Measurements from ENCODE around the gene RBFOX1. TPM values are rescaled to one million over a fixed set of nuclear protein-coding genes. Genes with fewer than 3 reads are reported as not detected.

The RBFOX1 gene
- total RNA-seq, 2 experiments from 2014 or later: not detected

GRCh38 chr16:7369204-7369603 is 36.6 kb downstream of the RBFOX1 start:
- no peaks in the 10 kb centered on the region for H3K27me3 Mint-ChIP-seq
- H3K4me1 Mint-ChIP-seq: no peaks in the 10 kb centered on the region
- H3K27ac Mint-ChIP-seq: no peak overlapping the region
- H3K4me3 Mint-ChIP-seq: no peak overlapping the region
- H3K9me3 Mint-ChIP-seq: peaks cover 37% of the 10 kb centered on the region
- ChIA-PET POLR2A (no interaction called here), CTCF (no interaction called here)
- DNase-seq: no peak
- H3K36me3 Mint-ChIP-seq (ENCODE audit: low read depth): no peaks in the 10 kb centered on the region

- CTCF ChIA-PET: no interaction called here
- no peak for DNase-seq
- H3K4me3 Mint-ChIP-seq: no peak overlapping the region
- POLR2A ChIA-PET: no interaction called here
- H3K9me3 Mint-ChIP-seq: peaks cover 34% of the 10 kb centered on the region
- no peak overlapping the region for H3K27ac Mint-ChIP-seq
- no peaks in the 10 kb centered on the region for H3K36me3 Mint-ChIP-seq (ENCODE audit: low read depth)
- H3K4me1 Mint-ChIP-seq: no peaks in the 10 kb centered on the region
- no peaks in the 10 kb centered on the region for H3K27me3 Mint-ChIP-seq
These were observed 39.5 kb downstream of the RBFOX1 start for GRCh38 chr16:7372095-7372494.

GRCh38 chr16:7373776-7374175 is 41.1 kb downstream of the RBFOX1 start:
- no peaks in the 10 kb centered on the region for H3K36me3 Mint-ChIP-seq (ENCODE audit: low read depth)
- ChIA-PET POLR2A (no interaction called here), CTCF (no interaction called here)
- H3K4me1 Mint-ChIP-seq: no peaks in the 10 kb centered on the region
- peaks cover 35% of the 10 kb centered on the region for H3K9me3 Mint-ChIP-seq
- H3K27me3 Mint-ChIP-seq: no peaks in the 10 kb centered on the region
- no peak for DNase-seq
- no peak overlapping the region for H3K27ac Mint-ChIP-seq
- H3K4me3 Mint-ChIP-seq: no peak overlapping the region

GRCh38 chr16:7374614-7375174 is 42.0 kb downstream of the RBFOX1 start:
- ChIA-PET CTCF (no interaction called here), POLR2A (no interaction called here)
- no peaks in the 10 kb centered on the region for H3K36me3 Mint-ChIP-seq (ENCODE audit: low read depth)
- no peak for DNase-seq
- H3K27ac Mint-ChIP-seq: no peak overlapping the region
- H3K27me3 Mint-ChIP-seq: no peaks in the 10 kb centered on the region
- H3K9me3 Mint-ChIP-seq: peaks cover 28% of the 10 kb centered on the region
- no peak overlapping the region for H3K4me3 Mint-ChIP-seq
- H3K4me1 Mint-ChIP-seq: no peaks in the 10 kb centered on the region

- Mint-ChIP-seq H3K27ac (no peak overlapping the region), H3K36me3 (ENCODE audit: low read depth) (no peaks in the 10 kb centered on the region), H3K9me3 (peaks cover 18% of the 10 kb centered on the region), H3K4me3 (no peak overlapping the region), H3K4me1 (no peaks in the 10 kb centered on the region), H3K27me3 (no peaks in the 10 kb centered on the region)
- ChIA-PET POLR2A (no interaction called here), CTCF (no interaction called here)
- no peak for DNase-seq
These were observed 43.6 kb downstream of the RBFOX1 start for GRCh38 chr16:7376227-7376626.

GRCh38 chr16:7377231-7377630 is 44.6 kb downstream of the RBFOX1 start:
- Mint-ChIP-seq H3K4me3 (no peak overlapping the region), H3K27me3 (no peaks in the 10 kb centered on the region), H3K4me1 (no peaks in the 10 kb centered on the region), H3K36me3 (ENCODE audit: low read depth) (no peaks in the 10 kb centered on the region), H3K9me3 (peaks cover 14% of the 10 kb centered on the region), H3K27ac (no peak overlapping the region)
- no peak for DNase-seq
- POLR2A ChIA-PET: no interaction called here
- CTCF ChIA-PET: no interaction called here

- Mint-ChIP-seq H3K27me3 (no peaks in the 10 kb centered on the region), H3K9me3 (peaks cover 14% of the 10 kb centered on the region), H3K4me3 (no peak overlapping the region), H3K36me3 (ENCODE audit: low read depth) (no peaks in the 10 kb centered on the region), H3K27ac (no peak overlapping the region), H3K4me1 (no peaks in the 10 kb centered on the region)
- POLR2A ChIA-PET: no interaction called here
- DNase-seq: no peak
- CTCF ChIA-PET: no interaction called here
These were observed 45.5 kb downstream of the RBFOX1 start for GRCh38 chr16:7378024-7378695.

GRCh38 chr16:7380441-7380840 is 47.8 kb downstream of the RBFOX1 start:
- Mint-ChIP-seq H3K27me3 (no peaks in the 10 kb centered on the region), H3K27ac (no peak overlapping the region), H3K36me3 (ENCODE audit: low read depth) (no peaks in the 10 kb centered on the region), H3K4me1 (no peaks in the 10 kb centered on the region), H3K4me3 (no peak overlapping the region), H3K9me3 (peaks cover 17% of the 10 kb centered on the region)
- ChIA-PET CTCF (no interaction called here), POLR2A (no interaction called here)
- DNase-seq: no peak

GRCh38 chr16:7380911-7381310 is 48.3 kb downstream of the RBFOX1 start:
- no peak for DNase-seq
- ChIA-PET CTCF (no interaction called here), POLR2A (no interaction called here)
- H3K4me1 Mint-ChIP-seq: no peaks in the 10 kb centered on the region
- H3K4me3 Mint-ChIP-seq: no peak overlapping the region
- no peaks in the 10 kb centered on the region for H3K27me3 Mint-ChIP-seq
- no peak overlapping the region for H3K27ac Mint-ChIP-seq
- H3K9me3 Mint-ChIP-seq: peaks cover 17% of the 10 kb centered on the region
- no peaks in the 10 kb centered on the region for H3K36me3 Mint-ChIP-seq (ENCODE audit: low read depth)

GRCh38 chr16:7381671-7382070 is 49.0 kb downstream of the RBFOX1 start:
- Mint-ChIP-seq H3K4me3 (no peak overlapping the region), H3K27me3 (no peaks in the 10 kb centered on the region), H3K36me3 (ENCODE audit: low read depth) (no peaks in the 10 kb centered on the region), H3K4me1 (no peaks in the 10 kb centered on the region), H3K9me3 (peaks cover 17% of the 10 kb centered on the region), H3K27ac (no peak overlapping the region)
- ChIA-PET POLR2A (no interaction called here), CTCF (no interaction called here)
- no peak for DNase-seq

- ChIA-PET CTCF (no interaction called here), POLR2A (no interaction called here)
- no peak overlapping the region for H3K27ac Mint-ChIP-seq
- H3K4me1 Mint-ChIP-seq: no peaks in the 10 kb centered on the region
- H3K36me3 Mint-ChIP-seq (ENCODE audit: low read depth): no peaks in the 10 kb centered on the region
- H3K9me3 Mint-ChIP-seq: peaks cover 19% of the 10 kb centered on the region
- H3K27me3 Mint-ChIP-seq: no peaks in the 10 kb centered on the region
- H3K4me3 Mint-ChIP-seq: no peak overlapping the region
- DNase-seq: no peak
These were observed 49.9 kb downstream of the RBFOX1 start for GRCh38 chr16:7382521-7382920.

- CTCF ChIA-PET: no interaction called here
- H3K36me3 Mint-ChIP-seq (ENCODE audit: low read depth): no peaks in the 10 kb centered on the region
- H3K9me3 Mint-ChIP-seq: peaks cover 43% of the 10 kb centered on the region
- no peaks in the 10 kb centered on the region for H3K27me3 Mint-ChIP-seq
- no peak for DNase-seq
- POLR2A ChIA-PET: no interaction called here
- no peak overlapping the region for H3K4me3 Mint-ChIP-seq
- H3K27ac Mint-ChIP-seq: no peak overlapping the region
- no peaks in the 10 kb centered on the region for H3K4me1 Mint-ChIP-seq
These were observed 58.3 kb downstream of the RBFOX1 start for GRCh38 chr16:7390974-7391373.

GRCh38 chr16:7391694-7392093 is 59.0 kb downstream of the RBFOX1 start:
- POLR2A ChIA-PET: no interaction called here
- H3K9me3 Mint-ChIP-seq: peaks cover 45% of the 10 kb centered on the region
- H3K27me3 Mint-ChIP-seq: no peaks in the 10 kb centered on the region
- H3K4me1 Mint-ChIP-seq: no peaks in the 10 kb centered on the region
- no peak overlapping the region for H3K27ac Mint-ChIP-seq
- H3K36me3 Mint-ChIP-seq (ENCODE audit: low read depth): no peaks in the 10 kb centered on the region
- no peak overlapping the region for H3K4me3 Mint-ChIP-seq
- DNase-seq: no peak
- CTCF ChIA-PET: no interaction called here

- peaks cover 48% of the 10 kb centered on the region for H3K9me3 Mint-ChIP-seq
- ChIA-PET CTCF (no interaction called here), POLR2A (no interaction called here)
- H3K4me3 Mint-ChIP-seq: no peak overlapping the region
- no peak for DNase-seq
- no peaks in the 10 kb centered on the region for H3K36me3 Mint-ChIP-seq (ENCODE audit: low read depth)
- H3K4me1 Mint-ChIP-seq: no peaks in the 10 kb centered on the region
- no peak overlapping the region for H3K27ac Mint-ChIP-seq
- no peaks in the 10 kb centered on the region for H3K27me3 Mint-ChIP-seq
These were observed 59.6 kb downstream of the RBFOX1 start for GRCh38 chr16:7392206-7392605.

Measured in activated CD4-positive, alpha-beta memory T cell treated with anti-CD3 and anti-CD28 coated beads, Interleukin-2, amount 10 ng/mL, durations not matched to agents 7 days and 5 days (primary cell).